HEK293 (cell line): Measurements from ENCODE around the gene DSCAML1.

Experiments used
- FEZF1 ChIP-seq: fragments of 450-650 bp; formaldehyde crosslinking; IDR thresholded peaks from 2 replicates; pipeline ENCODE4 v1.5.1; 2016; ENCODE audit warnings: missing biosample characterization, missing genetic modification characterization
- TF ChIP-seq, protein P1 (sequence below): fragments of 450-650 bp; formaldehyde crosslinking; IDR thresholded peaks from 2 replicates; pipeline ENCODE4 v1.5.1; 2016; ENCODE audit warnings: missing biosample characterization, missing genetic modification characterization
- TF ChIP-seq, protein P2 (sequence below): fragments of 450-650 bp; formaldehyde crosslinking; IDR thresholded peaks from 2 replicates; pipeline ENCODE4 v1.5.1; 2016; ENCODE audit warnings: missing biosample characterization, missing genetic modification characterization
- TF ChIP-seq, protein P3 (sequence below): fragments of 450-650 bp; formaldehyde crosslinking; IDR thresholded peaks from 2 replicates; pipeline ENCODE4 v1.5.1; 2016; ENCODE audit warnings: missing biosample characterization, missing genetic modification characterization

DNA sequence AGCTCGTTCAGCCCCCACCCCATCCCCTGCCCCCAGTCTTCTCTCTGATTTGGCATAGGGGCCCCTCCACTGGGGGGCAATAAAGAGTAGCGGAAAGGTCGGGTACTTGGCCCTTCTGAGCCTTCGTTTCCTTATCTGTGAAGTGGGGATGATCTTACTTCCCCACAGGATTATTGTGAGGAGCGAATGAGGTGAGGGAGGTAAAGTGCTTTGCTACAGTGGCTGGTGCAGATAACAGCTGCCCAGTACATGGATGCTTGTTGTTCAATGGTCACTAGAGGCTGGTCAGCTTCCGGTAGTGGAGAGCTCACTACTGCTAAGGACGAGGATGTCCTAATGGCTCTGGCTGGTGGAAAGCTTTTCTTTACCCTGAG is 368.2 kb downstream of the DSCAML1 start:
- TF ChIP-seq FEZF1 (tag by site-specific recombination) = no peak
- TF ChIP-seq, protein P1, sequence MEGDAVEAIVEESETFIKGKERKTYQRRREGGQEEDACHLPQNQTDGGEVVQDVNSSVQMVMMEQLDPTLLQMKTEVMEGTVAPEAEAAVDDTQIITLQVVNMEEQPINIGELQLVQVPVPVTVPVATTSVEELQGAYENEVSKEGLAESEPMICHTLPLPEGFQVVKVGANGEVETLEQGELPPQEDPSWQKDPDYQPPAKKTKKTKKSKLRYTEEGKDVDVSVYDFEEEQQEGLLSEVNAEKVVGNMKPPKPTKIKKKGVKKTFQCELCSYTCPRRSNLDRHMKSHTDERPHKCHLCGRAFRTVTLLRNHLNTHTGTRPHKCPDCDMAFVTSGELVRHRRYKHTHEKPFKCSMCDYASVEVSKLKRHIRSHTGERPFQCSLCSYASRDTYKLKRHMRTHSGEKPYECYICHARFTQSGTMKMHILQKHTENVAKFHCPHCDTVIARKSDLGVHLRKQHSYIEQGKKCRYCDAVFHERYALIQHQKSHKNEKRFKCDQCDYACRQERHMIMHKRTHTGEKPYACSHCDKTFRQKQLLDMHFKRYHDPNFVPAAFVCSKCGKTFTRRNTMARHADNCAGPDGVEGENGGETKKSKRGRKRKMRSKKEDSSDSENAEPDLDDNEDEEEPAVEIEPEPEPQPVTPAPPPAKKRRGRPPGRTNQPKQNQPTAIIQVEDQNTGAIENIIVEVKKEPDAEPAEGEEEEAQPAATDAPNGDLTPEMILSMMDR = no peak
- TF ChIP-seq, protein P2, sequence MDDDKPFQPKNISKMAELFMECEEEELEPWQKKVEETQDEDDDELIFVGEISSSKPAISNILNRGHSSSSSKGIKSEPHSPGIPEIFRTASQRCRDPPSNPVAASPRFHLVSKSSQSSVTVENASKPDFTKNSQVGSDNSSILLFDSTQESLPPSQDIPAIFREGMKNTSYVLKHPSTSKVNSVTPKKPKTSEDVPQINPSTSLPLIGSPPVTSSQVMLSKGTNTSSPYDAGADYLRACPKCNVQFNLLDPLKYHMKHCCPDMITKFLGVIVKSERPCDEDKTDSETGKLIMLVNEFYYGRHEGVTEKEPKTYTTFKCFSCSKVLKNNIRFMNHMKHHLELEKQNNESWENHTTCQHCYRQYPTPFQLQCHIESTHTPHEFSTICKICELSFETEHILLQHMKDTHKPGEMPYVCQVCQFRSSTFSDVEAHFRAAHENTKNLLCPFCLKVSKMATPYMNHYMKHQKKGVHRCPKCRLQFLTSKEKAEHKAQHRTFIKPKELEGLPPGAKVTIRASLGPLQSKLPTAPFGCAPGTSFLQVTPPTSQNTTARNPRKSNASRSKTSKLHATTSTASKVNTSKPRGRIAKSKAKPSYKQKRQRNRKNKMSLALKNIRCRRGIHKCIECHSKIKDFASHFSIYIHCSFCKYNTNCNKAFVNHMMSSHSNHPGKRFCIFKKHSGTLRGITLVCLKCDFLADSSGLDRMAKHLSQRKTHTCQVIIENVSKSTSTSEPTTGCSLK = no peak
- TF ChIP-seq, protein P3, sequence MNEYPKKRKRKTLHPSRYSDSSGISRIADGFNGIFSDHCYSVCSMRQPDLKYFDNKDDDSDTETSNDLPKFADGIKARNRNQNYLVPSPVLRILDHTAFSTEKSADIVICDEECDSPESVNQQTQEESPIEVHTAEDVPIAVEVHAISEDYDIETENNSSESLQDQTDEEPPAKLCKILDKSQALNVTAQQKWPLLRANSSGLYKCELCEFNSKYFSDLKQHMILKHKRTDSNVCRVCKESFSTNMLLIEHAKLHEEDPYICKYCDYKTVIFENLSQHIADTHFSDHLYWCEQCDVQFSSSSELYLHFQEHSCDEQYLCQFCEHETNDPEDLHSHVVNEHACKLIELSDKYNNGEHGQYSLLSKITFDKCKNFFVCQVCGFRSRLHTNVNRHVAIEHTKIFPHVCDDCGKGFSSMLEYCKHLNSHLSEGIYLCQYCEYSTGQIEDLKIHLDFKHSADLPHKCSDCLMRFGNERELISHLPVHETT (tag by site-specific recombination) = no peak
